ENCODE results near the gene UNC119.
"Not testable (repeated sequence)": the region's sequence is repeated elsewhere in the genome, so short reads cannot be mapped to it uniquely, and the experiment has no call there.

The UNC119 gene

GRCh38 chr17:28552176-28552999 is at the start of gene UNC119:
UNC119 (minus strand) TSS chr17:28552624; CDS start chr17:28552557, 67 bp downstream.
- peak; percentile 70 for DNase-seq

- DNase-seq, result peak; percentile 30
Measured at GRCh38 chr17:28599311-28600184, 47.1 kb upstream of the UNC119 start.

DNA sequence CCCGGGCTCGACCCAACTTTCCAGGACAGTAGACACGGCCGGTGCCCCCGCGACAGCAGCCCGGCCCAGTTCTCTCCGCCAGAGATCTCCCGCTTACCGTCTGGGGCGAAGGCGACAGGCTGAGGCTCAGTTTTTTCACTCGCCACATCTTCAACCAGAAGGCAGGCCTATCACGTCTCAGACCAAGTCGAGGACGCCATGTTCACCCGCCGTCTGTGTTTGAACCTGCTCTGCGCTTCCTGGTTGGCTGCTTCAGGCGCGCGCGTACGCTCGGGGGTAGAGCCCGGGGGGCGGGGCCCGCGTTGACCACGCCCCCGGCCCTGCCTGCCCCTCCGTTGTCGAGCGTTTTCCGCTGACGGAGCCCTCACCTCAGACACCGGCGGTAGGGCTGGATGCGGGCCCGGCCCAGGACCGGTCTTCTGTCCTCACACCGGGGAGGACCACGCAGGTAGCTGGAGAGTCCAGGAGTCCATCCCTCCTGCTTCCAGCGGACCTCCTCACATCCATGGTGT is 46.4 kb upstream of the UNC119 start, which contains the start of gene SPAG5:
TSS of gene SPAG5 (minus strand) at position 227 of the 512 bp plus-strand sequence. CDS start at position 148, 79 bp downstream.
- peak; percentile 90 for DNase-seq

GRCh38 chr17:28598389-28598788 is 46.0 kb upstream of the UNC119 start:
- peak; percentile 43 for DNase-seq

DNA sequence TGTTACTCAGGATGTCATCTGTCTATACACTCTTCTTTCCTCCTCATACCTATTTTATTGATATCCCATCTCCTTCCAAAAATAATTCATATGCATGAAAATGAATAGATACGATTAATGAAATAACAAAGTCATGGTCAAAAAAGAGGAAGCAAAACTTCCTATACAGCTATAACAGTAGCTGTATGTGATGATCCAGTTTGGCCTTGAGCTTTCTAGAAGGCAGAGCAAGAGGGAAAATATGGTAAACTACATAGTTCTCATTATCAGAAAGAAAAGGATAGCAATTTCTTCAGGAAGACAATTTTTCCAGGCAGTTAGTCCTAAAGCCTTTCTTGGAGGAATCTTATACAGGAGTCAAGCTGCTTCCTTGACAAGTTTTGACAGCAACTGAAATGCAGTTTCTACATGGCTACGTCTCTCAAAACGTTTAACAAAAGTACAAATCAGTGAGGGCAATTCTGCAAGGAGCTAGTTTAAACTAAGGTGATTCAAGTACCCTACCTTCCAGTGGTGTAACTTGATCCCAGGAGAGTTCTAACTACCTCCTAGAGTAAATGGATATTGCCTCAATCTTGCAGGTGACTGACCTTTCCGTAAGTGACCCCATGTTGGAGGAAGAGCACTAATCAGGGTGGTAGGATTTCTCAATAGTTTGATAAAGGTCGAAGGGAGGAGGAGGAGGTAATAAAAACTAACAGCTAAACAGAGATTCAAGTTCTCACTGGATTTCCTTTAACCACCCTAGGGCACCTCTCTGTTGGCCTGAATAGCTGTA is 45.4 kb upstream of the UNC119 start:
- DNase-seq, result peak; percentile 3

DNA sequence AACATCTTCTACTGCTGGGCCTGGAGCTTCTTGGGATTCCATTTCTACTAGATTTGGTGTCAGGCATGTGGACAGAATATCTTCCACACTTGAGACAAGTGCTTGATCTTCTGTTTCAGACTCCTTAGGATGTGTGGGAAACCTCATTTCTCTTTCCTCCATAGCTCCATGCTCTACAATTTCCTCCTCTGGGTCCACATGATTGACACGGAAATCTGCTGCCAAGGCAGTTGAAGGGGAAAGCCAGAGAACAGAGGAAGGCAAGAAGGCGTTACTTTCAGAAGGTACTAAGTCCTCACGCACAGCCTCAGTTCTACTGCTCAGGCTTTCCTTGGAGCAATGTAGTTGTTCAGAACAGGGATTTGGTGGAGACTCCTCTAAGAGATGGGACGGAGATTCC is 39.8 kb upstream of the UNC119 start:
- no peak for DNase-seq

DNA sequence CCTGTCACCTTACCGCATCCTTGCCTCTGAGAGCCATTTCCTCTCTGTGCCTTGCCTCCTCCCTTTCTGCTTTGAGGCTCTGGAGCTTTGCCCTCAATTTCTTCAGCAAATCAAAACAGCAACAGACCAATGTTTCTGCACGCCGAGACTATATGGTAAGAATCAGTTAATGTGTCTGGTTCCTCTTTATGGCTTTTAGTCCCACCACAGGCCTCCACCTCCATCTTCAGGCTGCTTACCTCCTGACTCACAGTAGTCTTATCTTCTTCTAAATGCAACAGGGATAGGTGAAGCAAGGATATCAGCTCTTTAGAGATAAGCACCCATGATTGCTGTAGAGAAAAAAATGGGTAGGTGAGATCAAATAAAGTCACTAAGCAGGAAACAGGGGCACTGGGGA is 33.4 kb upstream of the UNC119 start:
- DNase-seq, result no peak

DNA sequence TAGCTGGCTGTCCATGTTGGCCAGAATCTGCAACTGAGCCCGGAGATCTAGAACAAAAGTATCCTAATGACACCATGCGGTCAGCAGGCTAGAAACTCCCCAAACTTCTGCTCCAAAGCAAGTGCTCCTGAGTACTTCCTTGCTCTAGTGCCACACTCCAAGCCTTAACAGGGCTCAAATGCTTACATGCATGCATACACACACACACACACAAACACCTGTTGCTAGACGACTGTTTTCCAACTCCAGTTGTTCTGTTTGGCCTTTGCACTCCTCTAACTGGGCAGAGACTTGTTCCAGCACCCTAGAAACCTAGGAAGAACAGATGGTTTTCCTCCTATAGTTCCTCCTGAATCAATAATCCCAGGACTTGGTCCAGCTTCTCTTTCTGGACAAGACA is 32.0 kb upstream of the UNC119 start:
- no peak for DNase-seq

DNA sequence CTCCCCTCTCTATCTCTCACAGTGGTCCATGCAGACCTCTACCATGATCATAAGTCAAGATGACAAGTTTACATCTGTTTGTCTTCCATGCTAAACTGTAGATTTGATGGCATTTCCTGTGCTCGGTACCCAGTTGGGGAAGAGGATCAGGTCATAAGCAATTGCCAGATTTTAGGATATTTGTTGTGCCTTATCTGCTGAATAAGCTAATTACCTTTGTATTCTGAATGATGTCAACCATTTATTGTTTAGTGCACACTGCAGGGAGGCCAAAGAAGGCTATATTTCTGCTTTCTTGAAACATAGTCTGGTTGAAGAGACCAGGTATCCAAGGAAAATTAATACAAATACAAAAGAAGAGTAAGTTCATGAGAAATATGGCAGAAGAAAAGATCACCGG is 30.1 kb upstream of the UNC119 start:
- no peak for DNase-seq

- DNase-seq, result no peak
Measured at GRCh38 chr17:28580959-28581358, 28.5 kb upstream of the UNC119 start.

DNA sequence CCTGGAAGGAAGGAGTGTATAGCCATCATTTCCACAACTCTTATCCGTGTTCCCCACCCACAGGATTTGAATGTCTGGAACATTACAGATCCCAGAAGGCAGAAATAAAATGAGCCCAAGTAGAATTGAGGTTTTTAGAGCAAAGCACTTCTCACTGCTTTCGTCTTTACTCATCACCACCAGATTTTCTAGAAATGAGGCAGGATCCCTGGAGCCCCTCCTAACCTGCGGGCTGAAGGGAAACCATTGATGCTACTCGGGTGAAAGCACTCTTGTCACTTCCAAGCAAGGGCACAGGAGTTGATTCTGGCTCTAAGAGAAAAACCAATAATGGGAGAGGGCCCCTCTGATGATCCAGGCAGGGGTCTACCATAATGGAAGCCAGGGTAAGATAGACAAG is 27.1 kb upstream of the UNC119 start:
- no peak for DNase-seq

DNA sequence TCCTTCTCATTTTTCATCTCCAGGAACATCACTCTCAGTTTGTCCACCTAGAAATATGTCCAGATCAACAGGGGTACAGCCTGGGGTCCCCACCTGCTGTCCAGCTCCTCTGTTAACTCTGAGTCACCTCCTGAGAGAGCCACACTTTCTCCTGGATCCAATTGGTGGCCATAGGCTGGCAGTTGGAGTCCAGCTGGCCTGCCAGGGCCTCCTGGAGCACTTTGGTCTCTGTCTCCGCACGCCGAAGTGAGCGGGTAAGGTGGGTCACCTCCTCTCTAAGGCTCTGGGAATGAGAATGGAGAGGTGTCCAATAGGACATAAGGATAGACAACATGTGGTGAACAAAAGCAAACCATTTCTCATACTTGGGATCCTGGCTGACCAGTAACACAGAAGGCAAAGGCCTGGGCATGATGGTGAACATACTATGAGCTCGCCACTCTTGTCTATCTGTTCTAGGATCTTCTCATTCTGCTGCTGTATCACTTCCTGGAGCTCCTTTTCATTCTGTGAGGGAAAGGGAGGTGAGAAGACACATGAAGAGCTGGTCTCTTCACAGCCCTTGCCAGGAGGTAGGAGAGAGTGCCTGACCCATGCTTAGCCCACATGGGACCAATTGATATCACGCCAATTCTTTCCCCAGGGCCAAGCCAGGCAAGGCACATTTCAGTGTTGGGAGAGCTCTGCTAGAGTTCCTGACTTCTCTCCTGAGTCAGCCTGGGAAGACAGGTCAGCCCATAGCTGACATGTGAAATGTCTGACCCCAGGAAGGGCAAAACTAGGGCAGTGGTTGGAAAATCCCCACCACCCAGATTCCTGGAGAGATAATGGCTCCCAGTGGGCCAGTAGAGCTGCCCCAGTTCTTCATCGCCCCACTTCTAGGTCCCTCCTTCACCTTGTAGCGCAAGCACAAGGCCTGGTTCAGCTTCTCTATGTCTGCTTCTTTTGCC is 26.1 kb upstream of the UNC119 start:
- DNase-seq, result no peak

- DNase-seq, result no peak
Measured at GRCh38 chr17:28577466-28577824, 25.0 kb upstream of the UNC119 start.

DNA sequence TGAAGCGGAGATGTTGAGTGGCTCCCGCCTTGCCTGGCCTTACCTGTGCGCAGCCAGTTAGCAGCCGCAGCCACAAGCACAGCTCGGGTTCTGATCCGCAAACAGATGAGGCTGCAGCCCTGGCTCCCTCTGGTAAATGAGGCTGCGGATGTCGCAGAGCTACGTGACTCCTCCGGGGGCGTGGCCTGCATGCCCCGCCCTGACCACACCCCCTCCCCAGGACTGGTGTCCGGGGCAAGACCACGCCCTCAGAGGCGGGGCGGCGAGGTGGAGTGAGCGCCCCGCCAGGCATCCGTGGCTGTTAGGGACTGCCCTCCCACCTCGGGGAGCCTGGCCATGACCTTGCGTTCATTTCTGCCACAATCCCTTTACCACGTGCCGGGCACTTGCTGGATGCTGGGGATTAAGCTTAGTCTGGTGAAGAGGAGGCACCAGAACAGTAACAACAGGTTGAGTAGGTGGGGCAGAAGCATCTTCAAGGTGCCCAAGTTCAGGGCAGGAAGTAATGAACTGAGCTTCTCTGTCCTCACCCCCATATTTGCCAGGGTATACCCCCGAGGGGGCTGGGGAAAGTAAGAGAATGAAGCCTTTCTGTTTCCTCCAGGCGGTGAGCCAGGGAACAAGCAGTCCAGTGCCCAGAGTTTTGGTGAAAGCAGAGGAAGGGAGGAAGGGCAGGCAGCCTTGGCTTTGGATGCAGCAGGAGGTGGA is 24.5 kb upstream of the UNC119 start, which contains the start of gene ALDOC:
TSS of gene ALDOC (minus strand) at position 138 of the 708 bp plus-strand sequence. CDS start 1,363 bp downstream, outside the sequence.
- DNase-seq, result peak; percentile 92

DNA sequence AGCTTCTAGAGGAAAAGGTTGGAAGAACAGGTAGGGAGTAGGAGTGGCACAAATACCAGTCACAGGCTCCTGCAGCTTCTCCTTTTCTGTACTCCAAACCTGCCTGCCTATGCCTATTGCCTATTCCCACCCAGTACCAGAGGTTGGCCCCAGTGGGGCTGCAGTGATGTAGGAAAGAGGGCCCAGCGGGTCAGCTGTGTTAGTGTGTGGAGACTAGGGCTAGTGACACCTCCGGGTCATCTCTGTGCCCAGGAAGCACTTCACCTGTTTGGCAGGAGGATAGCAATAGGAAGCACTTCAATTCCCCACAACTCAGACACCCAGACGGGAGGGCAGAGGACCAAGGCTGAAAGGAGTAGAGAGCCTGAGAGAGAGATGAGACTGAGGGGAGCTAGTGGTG is 23.6 kb upstream of the UNC119 start:
- DNase-seq, result not testable (repeated sequence)

- no peak for DNase-seq
Measured at GRCh38 chr17:28575126-28575795, 22.8 kb upstream of the UNC119 start.

DNA sequence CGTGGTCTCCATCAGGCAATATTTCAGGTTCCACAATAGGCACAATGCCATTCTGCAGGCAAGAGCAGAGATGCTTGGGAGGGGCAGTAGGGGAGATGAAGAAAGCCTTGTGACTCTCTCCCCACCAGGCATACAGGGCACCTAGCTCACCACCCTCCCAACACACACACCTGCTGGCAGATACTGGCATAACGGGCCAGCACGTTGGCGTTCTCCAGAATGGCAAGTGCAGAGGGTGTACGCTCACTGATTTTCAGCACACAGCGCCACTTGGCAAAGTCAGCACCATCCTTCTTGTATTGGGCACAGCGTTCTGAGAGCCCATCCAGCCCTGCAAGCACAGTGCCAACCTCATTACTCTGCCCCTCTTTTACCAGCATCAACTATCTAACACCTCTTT is 22.1 kb upstream of the UNC119 start:
- no peak for DNase-seq

GRCh38 chr17:28573966-28574480 is 21.6 kb upstream of the UNC119 start:
- DNase-seq, result no peak

DNA sequence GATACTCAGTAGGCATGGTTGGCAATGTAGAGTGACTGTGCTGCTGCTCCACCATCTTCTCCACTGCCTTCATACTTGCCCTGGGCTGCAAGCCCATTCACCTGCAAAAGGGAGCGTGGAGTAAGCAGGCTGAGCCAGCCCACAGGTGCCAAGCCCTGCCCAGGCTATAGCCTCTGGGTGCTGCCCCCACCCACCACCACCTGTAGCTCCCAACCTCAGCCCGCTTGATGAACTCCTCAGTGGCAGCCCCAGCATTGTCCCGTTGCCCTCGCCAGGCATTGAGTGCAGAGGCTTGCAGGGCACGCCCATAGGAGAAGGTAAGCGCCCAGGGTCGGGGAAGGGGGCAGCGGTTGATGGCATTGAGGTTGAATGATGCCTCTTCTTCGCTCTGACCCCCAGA is 21.1 kb upstream of the UNC119 start:
- no peak for DNase-seq

- DNase-seq, result no peak
Measured at GRCh38 chr17:28573040-28573380, 20.6 kb upstream of the UNC119 start.
